HG02973 (cell line): Measurements from ENCODE around the gene RAB3A.

Experiments used
- ATAC-seq: cut with Tn5 transposase; IDR thresholded peaks from one replicate; pipeline ENCODE4 v1.9.1; 2021; ENCODE audit warnings: moderate library complexity; ENCODE audit not compliant: unreplicated experiment

Gene RAB3A

DNA sequence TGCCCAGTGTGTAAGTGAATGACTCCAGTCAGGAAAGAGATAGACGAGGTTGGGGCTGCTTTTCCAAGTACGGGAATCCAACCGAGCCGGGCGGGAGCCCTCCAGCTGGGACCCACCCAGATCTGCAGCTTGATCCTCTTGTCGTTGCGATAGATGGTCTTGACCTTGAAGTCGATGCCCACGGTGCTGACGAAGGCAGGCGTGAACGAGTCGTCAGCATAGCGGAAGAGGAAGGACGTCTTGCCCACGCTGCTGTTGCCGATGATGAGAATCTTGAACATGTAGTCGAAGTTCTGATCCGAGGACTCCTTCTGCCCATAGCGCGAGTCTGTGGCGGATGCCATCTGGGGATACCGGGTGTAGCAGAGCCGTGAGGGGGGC lies 1.5 kb downstream of the RAB3A start:
- no peak for ATAC-seq

DNA sequence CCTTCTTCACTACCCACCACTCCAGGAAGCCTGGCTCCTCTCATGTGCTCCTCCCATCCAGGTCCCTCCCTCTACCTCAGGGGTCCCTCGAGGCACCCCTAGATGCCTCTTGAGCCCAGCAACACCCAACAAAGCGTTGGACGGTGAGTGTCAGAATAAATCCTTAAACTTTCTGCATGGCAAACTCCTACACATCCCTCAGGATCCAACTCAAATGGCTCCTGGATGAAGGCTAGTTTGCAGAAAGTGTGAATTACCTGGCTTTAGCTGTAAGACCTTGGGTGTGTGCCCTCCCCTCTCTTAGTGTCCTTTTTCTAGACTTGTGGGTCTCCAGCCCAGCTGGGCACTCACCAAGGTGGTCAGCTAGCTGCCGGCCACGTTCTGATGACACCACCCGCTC lies 5.5 kb downstream of the RAB3A start:
- no peak for ATAC-seq

DNA sequence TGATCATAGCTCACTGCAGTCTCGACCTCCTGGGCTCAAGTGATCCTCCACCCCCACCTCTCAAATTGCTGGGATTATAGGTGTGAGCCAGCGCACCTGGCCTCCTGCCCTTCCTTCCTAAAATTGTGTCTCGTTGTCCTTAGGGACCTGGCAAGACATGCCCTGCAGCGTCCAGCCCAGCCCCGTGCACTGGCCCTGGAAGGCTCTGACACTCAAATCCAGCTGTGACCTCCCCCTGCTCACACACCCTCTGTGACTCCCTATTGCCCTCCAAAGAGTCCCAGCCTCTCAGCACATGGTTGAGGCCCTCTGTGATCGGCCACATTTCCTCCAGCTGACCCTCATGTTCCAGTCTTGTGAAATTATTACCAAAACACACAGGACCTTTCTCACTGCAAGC lies 5.9 kb downstream of the RAB3A start:
- no peak for ATAC-seq

DNA sequence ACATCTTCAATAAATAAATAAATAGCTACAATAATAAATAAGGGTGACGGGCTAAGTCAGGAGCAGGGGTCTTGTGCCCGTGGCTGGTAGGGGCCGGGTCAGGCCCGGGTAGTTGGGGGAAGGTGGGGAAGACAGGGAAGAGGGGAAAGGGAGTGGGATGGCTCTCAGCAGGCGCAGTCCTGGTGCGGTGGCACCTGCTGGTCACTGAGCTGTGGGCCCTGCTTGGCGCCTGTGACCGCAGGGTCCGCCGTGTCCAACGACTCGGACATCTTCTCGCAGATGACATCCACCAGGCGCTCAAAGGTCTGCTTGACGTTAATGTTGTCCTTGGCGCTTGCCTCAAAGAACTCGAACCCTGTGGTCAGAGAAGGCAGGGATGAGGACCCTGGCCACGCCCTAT lies 6.5 kb downstream of the RAB3A start:
- ATAC-seq: no peak

DNA sequence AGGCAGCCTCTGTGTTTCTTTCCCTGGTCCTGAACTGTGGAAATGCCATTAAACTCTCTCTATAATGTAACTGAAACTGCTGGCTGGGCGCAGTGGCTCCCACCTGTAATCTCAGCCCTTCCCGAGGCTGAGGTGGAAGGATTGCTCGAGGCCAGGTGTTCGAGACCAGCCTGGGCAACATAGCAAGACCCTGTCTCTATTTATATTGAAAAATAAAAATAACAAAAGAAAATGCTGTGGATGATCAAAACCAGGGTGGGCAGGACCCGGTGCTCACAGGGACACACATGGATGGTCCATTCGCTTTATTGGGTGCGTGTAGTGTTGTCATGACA lies 7.4 kb downstream of the RAB3A start:
- no peak for ATAC-seq

DNA sequence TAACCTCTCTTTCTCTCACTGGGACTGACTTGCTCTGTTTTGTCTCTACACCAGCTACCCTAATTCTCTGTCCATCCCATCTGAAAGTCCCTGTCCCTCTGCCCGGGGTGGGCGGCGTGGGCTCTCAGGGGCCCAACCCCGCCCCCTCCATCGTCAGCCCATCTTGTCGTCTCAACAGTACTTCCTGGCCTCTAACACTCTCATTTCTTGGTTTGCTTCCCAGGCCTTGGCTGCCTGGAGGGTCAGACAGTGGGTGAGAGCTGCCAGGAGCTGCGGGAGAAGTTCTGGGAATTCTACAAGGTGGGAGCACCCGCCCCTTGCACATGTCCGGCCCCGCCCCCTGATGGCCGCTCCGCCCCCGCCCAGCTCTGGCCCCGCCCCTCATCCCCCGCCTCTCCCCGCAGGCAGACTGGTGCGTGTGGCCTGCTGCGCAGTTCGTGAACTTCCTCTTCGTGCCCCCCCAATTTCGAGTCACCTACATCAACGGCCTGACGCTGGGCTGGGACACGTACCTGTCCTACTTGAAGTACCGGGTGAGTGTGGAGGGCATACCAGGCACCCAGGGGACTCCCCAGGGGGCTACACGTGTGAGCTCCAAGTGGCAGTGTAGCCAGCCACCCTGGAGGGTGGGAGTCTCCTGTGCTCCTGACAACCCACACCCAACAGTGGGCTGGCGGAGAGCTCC lies 9.1 kb downstream of the RAB3A start:
- ATAC-seq: no peak

DNA sequence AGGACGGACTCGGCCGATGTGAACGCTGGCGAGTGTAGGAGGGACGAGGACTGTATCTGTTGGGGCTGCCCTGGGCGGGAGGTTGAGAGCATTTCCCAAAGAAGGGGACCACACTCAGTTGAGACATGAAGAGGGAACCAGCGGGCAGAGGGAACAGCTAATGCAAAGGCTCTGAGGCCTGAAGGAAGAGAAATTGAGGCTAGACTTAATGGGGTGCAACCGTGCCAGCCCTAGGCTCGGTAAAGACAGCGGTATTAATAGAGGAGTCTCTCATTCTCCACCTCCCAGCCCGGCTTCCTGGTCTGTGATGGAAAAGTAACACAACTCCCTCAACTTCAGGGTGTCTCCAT lies 9.7 kb downstream of the RAB3A start:
- no peak for ATAC-seq

DNA sequence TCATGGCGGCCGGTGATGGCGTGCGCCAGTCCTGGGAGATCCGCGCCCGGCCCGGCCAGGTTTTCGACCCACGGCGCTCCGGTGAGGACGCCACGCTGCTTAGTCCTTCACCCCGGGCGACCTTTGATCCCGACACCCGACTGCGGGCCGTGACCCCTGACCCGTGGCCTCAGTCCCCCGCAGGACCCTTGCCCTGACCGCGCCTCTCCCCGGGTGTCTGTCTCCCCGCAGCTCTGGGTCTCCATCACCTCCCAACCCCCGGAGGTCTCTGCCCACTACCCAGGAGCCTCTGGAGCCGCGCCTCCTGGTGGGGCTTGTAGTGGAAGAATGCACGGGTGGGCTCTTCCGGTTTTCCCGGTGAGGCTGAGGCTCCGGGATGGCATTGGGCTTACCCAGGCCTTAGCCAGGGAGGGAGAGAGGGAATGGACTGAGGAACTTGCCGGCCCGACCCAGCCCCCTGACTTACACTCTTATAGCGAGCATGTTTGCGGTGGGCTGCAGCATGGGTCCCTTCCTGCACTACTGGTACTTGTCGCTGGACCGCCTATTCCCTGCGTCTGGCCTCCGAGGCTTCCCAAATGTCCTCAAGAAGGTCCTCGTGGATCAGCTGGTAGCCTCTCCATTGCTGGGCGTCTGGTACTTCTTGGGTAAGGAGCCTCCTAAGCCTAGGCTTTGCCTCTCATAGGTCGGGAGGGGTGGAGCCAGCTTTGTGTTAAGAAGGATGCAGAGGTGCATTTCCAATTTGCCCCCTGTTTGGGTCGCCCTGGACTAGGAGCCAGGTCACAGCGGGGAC lies 10.3 kb downstream of the RAB3A start:
- ATAC-seq: no peak

DNA sequence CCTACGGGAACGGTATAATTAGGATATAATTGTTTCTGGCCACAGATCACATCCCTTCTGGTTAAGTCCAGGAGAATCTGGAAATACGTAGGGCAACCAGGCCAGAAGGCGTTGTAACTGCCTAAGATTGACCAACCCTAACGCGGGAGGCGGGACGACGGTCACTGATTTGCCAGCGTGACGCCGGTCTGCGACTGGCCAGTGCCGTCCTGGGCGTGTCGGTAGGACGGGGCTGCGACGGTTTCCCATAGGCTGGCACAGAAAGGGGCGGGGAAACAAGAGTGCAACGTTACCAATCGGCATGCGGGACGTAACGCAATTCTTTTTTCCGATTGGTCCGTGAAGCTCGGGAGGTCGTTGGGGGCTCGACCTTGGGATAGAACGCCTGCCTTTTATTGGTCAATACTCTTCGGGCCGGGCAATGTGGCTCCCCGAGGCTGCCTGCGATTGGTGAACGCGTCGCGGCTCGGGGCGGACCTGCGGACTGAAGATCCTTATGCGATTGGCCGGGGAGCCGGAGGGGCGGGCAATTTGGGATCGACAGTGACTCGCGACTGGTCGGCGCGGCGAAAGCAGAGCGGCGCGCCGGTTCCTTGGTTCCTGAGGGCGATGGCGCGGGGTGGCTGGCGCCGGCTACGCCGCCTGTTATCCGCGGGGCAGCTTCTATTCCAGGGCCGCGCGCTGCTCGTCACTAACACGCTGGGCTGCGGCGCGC lies 11.0 kb downstream of the RAB3A start, which contains the start of gene MPV17L2:
Gene MPV17L2, plus strand, starts transcription at position 546 of the 715 bp plus-strand sequence. Its CDS starts 64 bp downstream, at position 610.
- ATAC-seq: peak; percentile 88

DNA sequence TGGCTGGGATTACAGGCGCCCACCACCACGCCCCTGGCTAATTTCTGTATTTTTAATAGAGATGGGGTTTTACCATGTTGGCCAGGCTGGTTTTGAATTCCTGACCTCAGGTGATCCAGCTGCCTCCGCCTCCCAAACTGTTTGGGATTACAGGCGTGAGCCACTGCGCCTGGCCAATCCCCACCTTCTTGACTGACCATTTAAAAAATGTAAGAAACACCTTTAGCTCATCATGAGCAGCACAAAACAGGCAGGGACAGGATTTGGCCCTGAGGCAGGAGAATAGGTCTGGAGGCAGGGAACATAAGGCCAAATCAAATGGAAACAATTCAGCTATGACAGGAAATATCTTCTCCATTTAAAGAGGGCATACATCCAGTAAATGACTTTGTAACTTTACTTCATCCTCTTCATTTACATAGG lies 12.2 kb downstream of the RAB3A start:
- no peak for ATAC-seq

DNA sequence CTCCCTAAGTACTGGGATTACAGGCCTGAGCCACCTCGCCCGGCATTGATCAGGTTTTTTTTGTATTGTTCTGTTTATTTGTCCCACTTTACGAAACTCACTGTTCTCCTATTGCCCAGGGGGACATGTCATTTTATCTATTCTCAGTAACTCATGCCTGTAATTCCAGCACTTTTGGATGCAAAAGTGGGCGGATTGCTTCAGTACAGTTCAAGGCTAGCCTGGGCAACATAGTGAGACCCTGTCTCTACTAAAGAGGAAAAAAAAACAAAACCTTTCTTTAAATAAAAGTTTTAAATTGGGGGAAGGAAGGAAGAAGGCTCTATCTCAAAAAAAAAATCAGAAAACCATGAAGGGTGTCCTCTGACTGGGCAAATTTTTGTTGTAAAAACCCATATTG lies 13.6 kb downstream of the RAB3A start:
- ATAC-seq: no peak

DNA sequence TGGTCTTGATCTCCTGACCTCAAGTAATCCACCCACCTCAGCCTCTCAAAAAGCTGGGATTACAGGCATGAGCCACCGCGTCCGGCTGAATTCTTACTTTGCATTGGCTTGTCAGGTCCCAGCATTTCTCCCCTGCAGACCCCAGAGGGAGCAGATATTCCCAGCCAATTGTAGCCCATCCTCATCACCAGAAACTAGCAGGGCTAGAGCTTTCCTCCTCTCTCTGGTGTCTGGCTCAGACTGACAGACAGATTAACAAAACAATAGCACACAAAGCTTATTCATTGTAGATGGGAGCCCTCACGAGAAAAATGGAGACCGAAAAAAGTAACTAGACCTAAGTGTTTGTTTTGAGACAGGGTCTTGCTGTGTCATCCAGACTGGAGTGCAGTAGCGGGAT lies 18.3 kb downstream of the RAB3A start:
- ATAC-seq: no peak

DNA sequence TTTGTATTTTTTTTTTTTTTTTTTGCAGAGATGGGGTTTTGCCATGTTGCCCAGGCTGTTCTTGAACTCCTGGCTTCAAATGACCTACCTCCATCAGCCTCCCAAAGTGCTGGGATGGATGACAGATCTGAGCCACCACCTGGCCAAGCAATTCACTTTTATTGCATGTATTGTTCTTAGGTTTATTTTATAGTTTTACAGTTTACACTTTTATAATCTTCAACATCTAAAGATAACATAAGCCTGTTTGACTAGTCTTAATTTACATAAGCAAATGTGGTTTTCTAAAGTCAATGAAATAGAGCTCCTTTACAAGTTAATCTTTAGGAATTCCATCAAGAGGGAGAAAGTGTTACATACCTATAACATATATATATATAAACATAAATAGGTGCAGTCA lies 20.3 kb downstream of the RAB3A start:
- ATAC-seq: no peak

DNA sequence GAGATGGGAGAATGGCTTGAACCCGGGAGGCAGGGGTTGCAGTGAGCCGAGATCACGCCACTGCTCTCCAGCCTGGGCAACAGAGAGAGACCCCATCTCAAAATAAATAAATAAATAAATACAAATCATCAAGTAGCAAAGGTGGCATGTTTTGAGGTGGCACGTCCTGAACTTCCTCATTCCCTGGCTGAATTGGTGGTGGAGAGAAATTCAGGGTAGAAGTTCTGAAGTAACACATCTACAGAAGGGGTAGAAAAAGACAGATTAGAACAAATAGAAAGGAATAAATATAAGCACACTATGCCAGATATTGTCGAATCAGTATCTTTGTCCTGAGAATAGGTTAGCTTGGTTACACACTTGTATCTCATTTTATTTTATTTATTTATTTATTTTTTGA lies 23.9 kb downstream of the RAB3A start:
- ATAC-seq: no peak

DNA sequence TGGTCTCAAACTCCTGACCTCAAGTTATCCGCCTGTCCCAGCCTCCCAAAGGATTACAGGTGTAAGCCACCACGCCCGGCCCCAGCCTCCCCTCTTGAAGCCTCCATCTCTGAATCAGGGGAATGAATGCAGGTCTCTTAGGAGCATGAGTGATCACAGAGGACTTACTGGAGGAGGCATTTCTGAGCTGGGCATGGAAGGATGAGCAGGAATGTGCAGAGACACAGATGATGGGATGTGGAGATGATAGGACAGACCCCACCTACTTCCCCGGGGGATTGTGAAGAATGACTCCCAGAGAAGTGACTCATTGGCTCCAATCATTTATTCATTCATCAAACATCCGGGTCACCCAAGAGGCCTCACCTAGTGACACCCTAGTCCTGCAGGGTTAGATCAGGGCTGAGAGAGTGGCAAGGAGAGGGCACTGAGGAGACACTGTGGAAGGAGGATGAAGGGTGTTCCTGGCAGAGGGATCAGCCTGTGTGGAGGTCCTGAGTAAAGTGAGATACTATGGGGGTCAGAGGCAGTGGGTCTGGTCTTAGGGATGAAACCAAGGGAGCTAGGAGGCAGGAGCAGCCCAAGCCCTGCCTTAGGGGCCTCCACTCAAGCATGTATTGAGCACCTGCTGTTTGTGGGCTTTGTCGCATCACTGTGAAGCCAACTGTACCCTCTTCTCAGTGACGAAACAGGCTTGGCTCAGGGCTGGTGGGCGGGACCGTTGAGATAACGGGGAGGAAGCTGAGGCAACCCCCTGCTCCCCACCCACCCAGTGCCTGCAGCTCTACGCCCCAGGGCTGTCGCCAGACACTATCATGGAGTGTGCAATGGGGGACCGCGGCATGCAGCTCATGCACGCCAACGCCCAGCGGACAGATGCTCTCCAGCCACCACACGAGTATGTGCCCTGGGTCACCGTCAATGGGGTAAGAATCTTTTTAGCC lies 27.2 kb downstream of the RAB3A start:
- ATAC-seq: no peak

DNA sequence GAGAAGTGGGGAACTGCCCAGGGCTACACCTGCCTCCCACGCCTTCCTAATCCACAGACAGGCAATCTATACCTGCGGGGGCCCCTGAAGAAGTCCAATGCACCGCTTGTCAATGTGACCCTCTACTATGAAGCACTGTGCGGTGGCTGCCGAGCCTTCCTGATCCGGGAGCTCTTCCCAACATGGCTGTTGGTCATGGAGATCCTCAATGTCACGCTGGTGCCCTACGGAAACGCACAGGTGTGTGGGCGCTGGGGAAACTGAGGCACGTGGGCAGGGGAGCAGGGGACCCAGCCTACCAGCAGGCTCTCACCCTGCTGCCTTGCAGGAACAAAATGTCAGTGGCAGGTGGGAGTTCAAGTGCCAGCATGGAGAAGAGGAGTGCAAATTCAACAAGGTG lies 28.9 kb downstream of the RAB3A start:
- ATAC-seq: no peak

DNA sequence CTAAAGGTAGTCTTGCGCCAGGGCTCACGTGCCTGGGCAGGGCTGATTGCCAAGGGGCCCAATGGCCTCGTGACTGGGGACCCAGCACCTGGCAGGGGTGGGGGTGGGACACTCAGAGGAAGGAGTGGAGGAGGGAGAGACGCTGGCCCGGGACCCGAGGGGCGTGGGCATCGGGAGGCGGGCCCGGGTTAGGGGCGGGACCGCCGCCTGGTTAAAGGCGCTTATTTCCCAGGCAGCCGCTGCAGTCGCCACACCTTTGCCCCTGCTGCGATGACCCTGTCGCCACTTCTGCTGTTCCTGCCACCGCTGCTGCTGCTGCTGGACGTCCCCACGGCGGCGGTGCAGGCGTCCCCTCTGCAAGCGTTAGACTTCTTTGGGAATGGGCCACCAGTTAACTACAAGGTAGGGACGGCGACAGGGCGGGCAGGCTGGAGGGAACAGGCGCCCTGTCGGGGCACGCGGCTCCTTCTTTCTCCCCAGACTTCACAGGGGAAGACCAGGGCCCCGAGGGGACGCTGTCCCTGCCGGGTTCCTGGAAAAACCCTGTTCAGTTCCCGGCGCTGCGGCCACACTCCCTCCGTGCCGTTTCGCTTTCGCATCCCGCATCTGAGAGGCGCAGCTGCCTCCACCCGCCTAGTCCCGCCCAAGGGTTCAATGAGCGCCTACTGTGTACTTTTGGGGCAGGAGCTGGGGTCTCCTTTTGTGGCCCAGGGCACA lies 30.1 kb downstream of the RAB3A start, which contains the start of gene IFI30:
Gene IFI30, plus strand, starts transcription at position 242 of the 717 bp plus-strand sequence. Its CDS starts 29 bp downstream, at position 271.
- peak; percentile 36 for ATAC-seq

DNA sequence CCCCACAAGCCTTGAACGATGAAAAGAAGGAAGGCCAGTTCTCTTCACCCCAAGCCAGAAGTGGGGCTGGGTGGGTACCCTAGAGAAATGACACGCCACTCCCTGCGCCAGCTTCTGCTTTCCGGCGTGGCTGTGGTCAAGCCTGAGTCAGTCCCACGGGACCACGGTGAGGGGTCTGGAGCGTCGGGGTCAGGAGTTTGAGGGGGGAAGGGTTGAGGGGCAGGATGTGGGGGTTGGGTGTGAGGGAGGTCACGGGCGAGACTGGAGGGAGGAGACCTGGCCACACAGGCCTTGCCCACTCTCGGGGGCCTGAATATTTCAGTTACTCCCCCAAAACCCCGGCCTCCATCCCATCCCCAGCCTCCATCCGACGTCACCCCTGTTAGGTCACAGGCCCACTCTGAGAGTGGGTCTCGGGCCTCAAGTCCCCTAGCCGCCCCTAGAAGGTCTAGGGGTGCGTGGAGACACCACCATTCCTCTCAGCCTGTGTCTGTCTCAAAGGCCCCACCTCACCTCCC lies 30.7 kb downstream of the RAB3A start:
- ATAC-seq: no peak

DNA sequence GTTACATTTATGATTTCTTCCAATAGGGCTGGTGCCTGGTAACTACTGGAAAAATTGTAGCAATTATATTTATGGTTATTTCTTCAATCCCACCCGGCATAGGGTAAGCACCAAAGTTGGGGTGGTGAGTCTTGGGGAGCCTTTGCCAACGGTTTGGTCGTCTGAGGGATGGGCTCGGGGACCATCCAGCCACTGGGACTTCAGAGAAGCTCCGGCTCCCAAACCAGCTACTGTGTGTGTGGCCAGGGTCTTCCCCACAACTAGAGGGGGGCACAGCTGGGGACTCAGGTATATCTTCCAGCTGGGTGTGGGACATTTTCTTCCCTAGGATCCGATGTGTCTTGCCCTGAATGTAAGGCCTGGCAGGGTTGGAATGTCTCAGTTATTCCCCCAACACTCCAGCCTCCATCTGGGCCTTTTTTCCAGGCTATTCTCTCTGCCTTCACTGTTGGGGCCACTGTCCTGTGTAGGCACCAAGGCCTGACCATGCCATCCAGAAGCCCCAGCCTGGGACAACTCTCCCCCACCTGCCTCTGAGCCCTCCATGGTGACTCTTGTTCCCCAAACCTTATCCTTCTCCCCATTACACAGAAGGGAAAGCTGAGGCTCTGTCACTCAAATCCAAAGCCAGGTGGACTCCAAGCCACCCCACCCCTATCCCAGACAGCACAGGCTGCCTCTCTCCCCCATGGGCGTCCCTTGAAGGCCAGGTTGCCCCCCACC lies 31.4 kb downstream of the RAB3A start:
- ATAC-seq: no peak
